ENCODE data around the gene F12.
"Not testable (repeated sequence)": the region's sequence is repeated elsewhere in the genome, so short reads cannot be mapped to it uniquely, and the experiment has no call there.

Gene F12

GRCh38 chr5:177432143-177432838 is 22.9 kb upstream of the F12 start:
- no peak for DNase-seq

GRCh38 chr5:177431317-177432142 is 22.2 kb upstream of the F12 start:
- DNase-seq: no peak

GRCh38 chr5:177430972-177431316 is 21.6 kb upstream of the F12 start:
- DNase-seq: no peak

- DNase-seq: no peak
Observed at GRCh38 chr5:177430140-177430951, 21.0 kb upstream of the F12 start.

- no peak for DNase-seq
Observed at GRCh38 chr5:177429248-177430040, 20.1 kb upstream of the F12 start.

GRCh38 chr5:177428574-177429217 is 19.3 kb upstream of the F12 start:
- no peak for DNase-seq

GRCh38 chr5:177427919-177428573 is 18.7 kb upstream of the F12 start:
- DNase-seq: no peak

- DNase-seq: no peak
Observed at GRCh38 chr5:177427211-177427822, 18.0 kb upstream of the F12 start.

- no peak for DNase-seq
Observed at GRCh38 chr5:177426566-177427210, 17.3 kb upstream of the F12 start, which contains the start of gene GRK6. Gene GRK6 (plus strand): TSS chr5:177426676. CDS start chr5:177426846, 170 bp downstream.

- DNase-seq: peak; percentile 98
Observed at GRCh38 chr5:177425801-177426565, 16.6 kb upstream of the F12 start.

GRCh38 chr5:177425196-177425800 is 15.9 kb upstream of the F12 start:
- DNase-seq: no peak

- DNase-seq: no peak
Observed at GRCh38 chr5:177423671-177424070, 14.3 kb upstream of the F12 start.

GRCh38 chr5:177421062-177421798 is 11.9 kb upstream of the F12 start:
- DNase-seq: no peak

- DNase-seq: not testable (repeated sequence)
Observed at GRCh38 chr5:177420472-177420871, 11.1 kb upstream of the F12 start.

GRCh38 chr5:177419046-177419445 is 9.7 kb upstream of the F12 start:
- no peak for DNase-seq

- not testable (repeated sequence) for DNase-seq
Observed at GRCh38 chr5:177417081-177417480, 7.7 kb upstream of the F12 start.

- DNase-seq: no peak
Observed at GRCh38 chr5:177414481-177414880, 5.1 kb upstream of the F12 start.

GRCh38 chr5:177412603-177413233 is 3.4 kb upstream of the F12 start:
- no peak for DNase-seq

Data from NCI-H1105 (cell line).